Type B pancreatic cell (in vitro differentiated cells): Measurements from ENCODE around the gene ARHGAP6. TPM values are rescaled to one million over a fixed set of nuclear protein-coding genes. Genes with fewer than 3 reads are reported as not detected.

Source experiments
- DNase-seq: peaks from one replicate; pipeline ENCODE4 v3.0.0; 2021; ENCODE audit warnings: mixed read lengths; ENCODE audit not compliant: unreplicated experiment; ENCODE audit errors: extremely low spot score
- H3K27ac Mint-ChIP-seq: 2 replicates; pipeline ENCODE4 v1.8.0; 2021; ENCODE audit warnings: mild to moderate bottlenecking, mixed read lengths
- H3K27me3 Mint-ChIP-seq: 2 replicates; pipeline ENCODE4 v1.8.0; 2021; ENCODE audit warnings: mixed read lengths
- H3K36me3 Mint-ChIP-seq: 2 replicates; pipeline ENCODE4 v1.8.0; 2021; ENCODE audit warnings: mixed read lengths
- H3K4me1 Mint-ChIP-seq: one replicate; pipeline ENCODE4 v1.8.0; 2021; ENCODE audit warnings: mixed read lengths; ENCODE audit not compliant: unreplicated experiment
- H3K4me3 Mint-ChIP-seq: 2 replicates; pipeline ENCODE4 v1.8.0; 2021; ENCODE audit warnings: mild to moderate bottlenecking, mixed read lengths
- H3K9me3 Mint-ChIP-seq: 2 replicates; pipeline ENCODE4 v1.8.0; 2021; ENCODE audit warnings: mixed read lengths
- CTCF ChIP-seq: fragments of 200-600 bp; sonication (generic); conservative IDR thresholded peaks from 2 replicates; pipeline ENCODE4 v1.5.0; 2021; ENCODE audit warnings: antibody characterized with exemption, mild to moderate bottlenecking
- total RNA-seq: library from RNA; stranded (reverse); gene quantifications from 2 replicates; pipeline ENCODE4 v1.2.1, GENCODE V29; 2021; ENCODE audit warnings: low replicate concordance

ARHGAP6 gene
- total RNA-seq, 1 donor from 2014 or later, result 10.1 TPM

- peaks cover 7% of the 10 kb centered on the region for H3K4me1 Mint-ChIP-seq
- H3K27me3 Mint-ChIP-seq, result no peaks in the 10 kb centered on the region
- H3K27ac Mint-ChIP-seq, result no peak overlapping the region
- DNase-seq, result no peak
- no peak overlapping the region for H3K4me3 Mint-ChIP-seq
- H3K36me3 Mint-ChIP-seq, result no peaks in the 10 kb centered on the region
- H3K9me3 Mint-ChIP-seq, result no peaks in the 10 kb centered on the region
- no peak for TF ChIP-seq CTCF
These were observed 560.6 kb downstream of the ARHGAP6 start for GRCh38 chrX:11105080-11105479.

- TF ChIP-seq CTCF, result no peak
- DNase-seq, result no peak
- Mint-ChIP-seq H3K27me3 (no peaks in the 10 kb centered on the region), H3K4me3 (no peak overlapping the region), H3K4me1 (peaks cover 7% of the 10 kb centered on the region), H3K9me3 (no peaks in the 10 kb centered on the region), H3K27ac (no peak overlapping the region), H3K36me3 (no peaks in the 10 kb centered on the region)
These were observed 562.0 kb downstream of the ARHGAP6 start for GRCh38 chrX:11103751-11104150.

GRCh38 chrX:11103006-11103405, 562.7 kb downstream of the ARHGAP6 start:
- Mint-ChIP-seq H3K4me1 (peaks cover 7% of the 10 kb centered on the region), H3K36me3 (peaks cover 4% of the 10 kb centered on the region), H3K27me3 (no peaks in the 10 kb centered on the region), H3K27ac (no peak overlapping the region), H3K4me3 (no peak overlapping the region), H3K9me3 (no peaks in the 10 kb centered on the region)
- no peak for DNase-seq
- no peak for TF ChIP-seq CTCF

GRCh38 chrX:11100281-11101035, 565.3 kb downstream of the ARHGAP6 start:
- Mint-ChIP-seq H3K4me3 (no peak overlapping the region), H3K4me1 (peaks cover 7% of the 10 kb centered on the region), H3K36me3 (peaks cover 4% of the 10 kb centered on the region), H3K27ac (no peak overlapping the region), H3K27me3 (no peaks in the 10 kb centered on the region), H3K9me3 (no peaks in the 10 kb centered on the region)
- TF ChIP-seq CTCF, result peak; percentile 72
- DNase-seq, result no peak

- Mint-ChIP-seq H3K4me3 (no peak overlapping the region), H3K27ac (no peak overlapping the region), H3K4me1 (peaks cover 7% of the 10 kb centered on the region), H3K27me3 (no peaks in the 10 kb centered on the region), H3K9me3 (no peaks in the 10 kb centered on the region), H3K36me3 (peaks cover 4% of the 10 kb centered on the region)
- TF ChIP-seq CTCF, result no peak
- DNase-seq, result no peak
These were observed 566.3 kb downstream of the ARHGAP6 start for GRCh38 chrX:11099465-11099864.
